ENCODE data around the gene LRWD1.

- TF ChIP-seq CTCF (IDR thresholded peaks at IDR 0.05): no peak
- TF ChIP-seq POLR2A (IDR thresholded peaks at IDR 0.05; ENCODE audit: low read length): no peak
- TF ChIP-seq GATA3 (IDR thresholded peaks at IDR 0.05; ENCODE audit: borderline replicate concordance): no peak
- no peak for TF ChIP-seq MAX (IDR thresholded peaks at IDR 0.05)
- TF ChIP-seq RNF2 (IDR thresholded peaks at IDR 0.05; ENCODE audit: borderline replicate concordance, low read depth): no peak
- TF ChIP-seq ZNF302 (CRISPR knock-in tag; IDR thresholded peaks at IDR 0.05): no peak
- no peak for TF ChIP-seq MAZ (IDR thresholded peaks at IDR 0.05; ENCODE audit: borderline replicate concordance, low read depth, low read length)
- TF ChIP-seq ZC3H11A (IDR thresholded peaks at IDR 0.05): no peak
- no peak for TF ChIP-seq HDAC2 (IDR thresholded peaks at IDR 0.05)
- no peak for TF ChIP-seq PHF8 (IDR thresholded peaks at IDR 0.05; ENCODE audit: borderline replicate concordance, low read depth)
- no peak for TF ChIP-seq TP53 (CRISPR knock-in tag; IDR thresholded peaks at IDR 0.05)
- no peak for TF ChIP-seq BCL3 (IDR thresholded peaks at IDR 0.05)
Measured at GRCh38 chr7:102415685-102416225, 49.0 kb upstream of the LRWD1 start.
